GM23248 (cell line): ENCODE results near the gene CCDC144A.
"Not testable (repeated sequence)": the region's sequence is repeated elsewhere in the genome, so short reads cannot be mapped to it uniquely, and the experiment has no call there.

Source experiments
- EZH2 ChIP-seq: fragments of 200-600 bp; sonication (generic); IDR thresholded peaks from 2 replicates; pipeline ENCODE4 v1.6.1; 2018; ENCODE audit warnings: antibody characterized with exemption, mild to moderate bottlenecking; ENCODE audit not compliant: insufficient read depth, poor library complexity, severe bottlenecking
- EZH2phosphoT487 ChIP-seq: fragments of 200-600 bp; sonication (generic); IDR thresholded peaks from 2 replicates; pipeline ENCODE4 v1.6.1; 2018; ENCODE audit warnings: antibody characterized with exemption, moderate library complexity, mild to moderate bottlenecking, low read depth; ENCODE audit not compliant: insufficient read depth

DNA sequence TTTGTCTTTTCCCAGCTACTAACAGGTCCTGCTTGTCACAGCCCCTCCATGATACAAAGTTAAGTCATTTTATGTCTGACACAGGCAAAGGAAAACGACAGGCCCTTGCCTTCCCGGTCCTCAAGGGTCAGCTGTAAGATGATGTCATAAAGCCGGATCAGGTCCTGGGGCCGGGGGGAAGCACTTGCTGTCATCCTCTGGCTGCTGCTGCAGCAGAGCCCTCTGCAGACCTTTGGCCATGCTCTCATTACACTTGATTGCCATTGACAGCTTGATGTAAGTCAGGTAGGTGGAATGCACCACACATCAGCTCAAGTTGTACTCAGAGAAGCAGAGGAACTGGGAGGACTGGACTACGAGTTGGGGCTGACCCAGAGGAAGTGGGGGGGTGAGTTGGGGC, 97.8 kb downstream of the CCDC144A start:
- TF ChIP-seq EZH2, EZH2phosphoT487: not testable (repeated sequence)
